PC-3 (cell line): ENCODE measurements around the gene KCNT1.

Source experiments
- EZH2phosphoT487 ChIP-seq: fragments of 300-600 bp; sonication (generic); IDR thresholded peaks from 2 replicates; pipeline ENCODE4 v1.6.1; 2018; ENCODE audit warnings: mild to moderate bottlenecking, antibody characterized with exemption, low read length, borderline replicate concordance
- TF ChIP-seq, protein P1 (sequence below): fragments of 300-600 bp; sonication (generic); conservative IDR thresholded peaks from 2 replicates; pipeline ENCODE4 v1.5.1; 2017; ENCODE audit warnings: antibody characterized with exemption, low read depth, mild to moderate bottlenecking, low read length

DNA sequence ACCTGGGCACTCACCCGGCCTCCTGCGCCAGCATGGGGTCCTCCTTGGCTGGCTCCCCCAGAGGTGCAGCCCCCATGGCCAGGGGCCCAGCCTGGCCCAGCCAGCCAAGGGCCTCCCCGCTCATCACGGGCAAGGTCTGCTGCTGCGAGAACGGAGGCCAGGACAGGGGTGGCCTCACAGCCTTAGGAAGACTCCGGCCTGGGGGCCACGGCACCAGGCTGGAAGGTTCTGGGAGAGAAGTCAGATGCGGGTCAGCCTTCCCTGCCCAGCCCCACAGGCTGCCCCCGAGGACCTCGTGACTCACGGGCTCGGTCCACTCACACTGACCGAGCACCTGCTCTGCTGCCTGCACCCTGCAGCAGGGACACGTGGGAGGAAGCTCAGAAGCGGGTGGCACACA, 6.9 kb upstream of the KCNT1 start:
- TF ChIP-seq, protein P1, sequence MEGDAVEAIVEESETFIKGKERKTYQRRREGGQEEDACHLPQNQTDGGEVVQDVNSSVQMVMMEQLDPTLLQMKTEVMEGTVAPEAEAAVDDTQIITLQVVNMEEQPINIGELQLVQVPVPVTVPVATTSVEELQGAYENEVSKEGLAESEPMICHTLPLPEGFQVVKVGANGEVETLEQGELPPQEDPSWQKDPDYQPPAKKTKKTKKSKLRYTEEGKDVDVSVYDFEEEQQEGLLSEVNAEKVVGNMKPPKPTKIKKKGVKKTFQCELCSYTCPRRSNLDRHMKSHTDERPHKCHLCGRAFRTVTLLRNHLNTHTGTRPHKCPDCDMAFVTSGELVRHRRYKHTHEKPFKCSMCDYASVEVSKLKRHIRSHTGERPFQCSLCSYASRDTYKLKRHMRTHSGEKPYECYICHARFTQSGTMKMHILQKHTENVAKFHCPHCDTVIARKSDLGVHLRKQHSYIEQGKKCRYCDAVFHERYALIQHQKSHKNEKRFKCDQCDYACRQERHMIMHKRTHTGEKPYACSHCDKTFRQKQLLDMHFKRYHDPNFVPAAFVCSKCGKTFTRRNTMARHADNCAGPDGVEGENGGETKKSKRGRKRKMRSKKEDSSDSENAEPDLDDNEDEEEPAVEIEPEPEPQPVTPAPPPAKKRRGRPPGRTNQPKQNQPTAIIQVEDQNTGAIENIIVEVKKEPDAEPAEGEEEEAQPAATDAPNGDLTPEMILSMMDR: no peak
- TF ChIP-seq EZH2phosphoT487: no peak
